ENCODE measurements around the gene CDK18.
A peak's percentile ranks its signal among the peaks of the same experiment; 100 is the strongest.

The CDK18 gene

DNA sequence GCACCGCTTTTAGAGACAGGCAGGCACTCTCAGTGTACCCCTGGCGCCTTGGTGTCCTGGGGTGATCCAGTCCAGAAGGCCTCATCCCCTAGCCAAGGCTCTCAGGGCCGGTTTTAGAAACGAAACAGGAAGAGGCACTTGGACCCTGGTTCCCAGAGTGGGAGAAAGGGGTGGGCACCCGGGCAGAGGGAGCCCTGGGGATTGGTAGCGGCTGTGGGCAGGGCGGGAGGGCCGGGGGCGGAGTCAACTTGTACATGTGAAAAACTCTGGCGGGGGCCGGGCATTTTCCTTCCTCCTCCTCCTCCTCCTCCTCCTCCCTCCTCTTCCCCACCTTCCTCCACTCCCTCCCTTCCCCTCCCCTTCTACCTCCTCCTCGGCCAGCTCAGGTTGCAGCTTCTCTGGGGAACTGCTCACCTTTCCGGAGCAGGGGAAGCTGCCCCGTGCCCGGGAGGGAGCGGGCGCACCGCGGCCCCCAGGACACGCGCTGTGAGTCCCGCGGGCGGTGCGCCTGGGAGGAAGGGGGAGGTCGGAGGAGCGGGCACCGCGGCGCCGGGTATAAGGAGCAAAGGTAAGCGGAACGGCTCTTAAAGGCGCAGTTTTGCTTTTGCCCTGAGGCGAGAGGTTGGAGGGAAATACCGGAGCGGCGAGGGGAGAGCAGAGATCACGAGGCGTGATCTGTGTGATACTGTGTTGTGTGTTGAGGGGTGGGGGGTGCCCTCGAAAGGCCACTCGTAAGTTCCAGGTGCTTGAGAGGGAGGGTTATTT lies at the start of gene CDK18:
TSS of gene CDK18 (plus strand) at position 359 of the 765 bp plus-strand sequence. CDS start 18,499 bp downstream, outside the sequence.
- peak within 1 kb of the TSS; percentile 43 for H3K4me3 ChIP-seq (ENCODE audit: low read depth, low read length)
- TF ChIP-seq, protein P1, sequence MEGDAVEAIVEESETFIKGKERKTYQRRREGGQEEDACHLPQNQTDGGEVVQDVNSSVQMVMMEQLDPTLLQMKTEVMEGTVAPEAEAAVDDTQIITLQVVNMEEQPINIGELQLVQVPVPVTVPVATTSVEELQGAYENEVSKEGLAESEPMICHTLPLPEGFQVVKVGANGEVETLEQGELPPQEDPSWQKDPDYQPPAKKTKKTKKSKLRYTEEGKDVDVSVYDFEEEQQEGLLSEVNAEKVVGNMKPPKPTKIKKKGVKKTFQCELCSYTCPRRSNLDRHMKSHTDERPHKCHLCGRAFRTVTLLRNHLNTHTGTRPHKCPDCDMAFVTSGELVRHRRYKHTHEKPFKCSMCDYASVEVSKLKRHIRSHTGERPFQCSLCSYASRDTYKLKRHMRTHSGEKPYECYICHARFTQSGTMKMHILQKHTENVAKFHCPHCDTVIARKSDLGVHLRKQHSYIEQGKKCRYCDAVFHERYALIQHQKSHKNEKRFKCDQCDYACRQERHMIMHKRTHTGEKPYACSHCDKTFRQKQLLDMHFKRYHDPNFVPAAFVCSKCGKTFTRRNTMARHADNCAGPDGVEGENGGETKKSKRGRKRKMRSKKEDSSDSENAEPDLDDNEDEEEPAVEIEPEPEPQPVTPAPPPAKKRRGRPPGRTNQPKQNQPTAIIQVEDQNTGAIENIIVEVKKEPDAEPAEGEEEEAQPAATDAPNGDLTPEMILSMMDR (IDR thresholded peaks at IDR 0.05; ENCODE audit: low read depth, low read length), result no peak

DNA sequence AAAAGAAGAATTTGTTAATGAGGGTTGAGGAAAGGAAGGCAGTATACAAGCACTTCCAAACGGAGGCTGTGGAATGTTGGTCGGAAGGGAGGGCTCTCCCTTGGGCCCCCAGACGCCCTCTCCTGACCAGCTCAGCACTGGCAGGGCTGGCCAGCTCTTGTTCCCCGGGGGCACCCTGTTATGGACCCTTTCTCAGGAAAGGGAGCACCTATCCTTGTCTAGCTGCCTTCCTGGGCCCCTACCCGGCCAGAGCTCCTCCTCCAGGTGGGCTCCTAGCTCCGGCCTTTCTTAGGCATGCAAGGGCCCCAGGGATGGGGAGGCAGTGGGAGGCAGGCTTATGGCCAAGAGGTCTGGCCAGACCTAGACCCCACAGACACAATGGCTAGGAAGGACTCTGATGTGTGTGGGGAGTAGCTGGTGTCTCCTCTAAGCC lies 49.5 kb upstream of the CDK18 start:
- TF ChIP-seq, protein P1 (IDR thresholded peaks at IDR 0.05; ENCODE audit: low read depth, low read length), result no peak

DNA sequence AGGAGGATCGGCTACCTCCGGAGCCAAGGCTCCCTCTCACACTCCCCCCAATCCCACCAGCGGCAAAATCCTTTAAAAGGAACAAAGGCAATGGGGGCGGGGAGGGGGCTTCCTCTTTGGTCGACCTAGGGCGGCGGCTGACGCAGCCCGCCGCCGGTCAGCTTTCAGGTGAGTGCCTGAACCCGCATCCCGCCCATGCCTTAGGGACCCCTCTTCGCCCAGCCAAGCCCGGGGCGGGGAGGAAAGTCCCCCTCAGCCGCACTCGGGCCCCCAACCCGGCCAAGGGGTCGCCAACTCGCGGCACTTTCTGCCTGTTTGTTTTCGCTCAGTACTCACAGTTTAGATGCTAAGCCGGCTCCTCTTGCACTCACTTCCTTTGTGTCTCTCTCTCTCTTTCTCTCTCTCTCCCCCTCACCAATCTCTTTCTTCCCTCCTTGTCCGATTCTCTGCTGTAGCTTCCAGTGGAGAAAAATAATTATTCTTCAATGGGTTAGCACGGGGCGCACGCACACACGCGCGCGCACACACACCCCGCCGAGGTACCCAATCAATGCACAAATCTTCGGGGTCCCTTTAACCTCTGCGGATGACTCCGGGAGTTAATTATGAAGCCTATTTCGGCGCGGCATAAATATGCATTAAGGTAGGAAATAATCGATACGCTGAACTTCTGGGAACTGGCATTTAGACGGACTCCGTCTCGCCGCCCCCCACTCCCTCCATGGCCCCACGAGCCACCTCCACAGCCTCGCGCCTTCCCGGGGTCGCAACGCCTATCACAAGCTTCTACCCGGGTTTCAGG lies 48.7 kb upstream of the CDK18 start, which contains the start of gene BLACAT1:
TSS of gene BLACAT1 (minus strand) at position 465 of the 802 bp plus-strand sequence.
- TF ChIP-seq, protein P1 (IDR thresholded peaks at IDR 0.05; ENCODE audit: low read depth, low read length), result no peak
- H3K4me3 ChIP-seq (ENCODE audit: low read depth, low read length), result no peak within 1 kb of the TSS

More for the DNA sequence above, 49.5 kb upstream of the CDK18 start:
- no peak overlapping the region for H3K4me3 ChIP-seq (ENCODE audit: low read depth, low read length)

DNA sequence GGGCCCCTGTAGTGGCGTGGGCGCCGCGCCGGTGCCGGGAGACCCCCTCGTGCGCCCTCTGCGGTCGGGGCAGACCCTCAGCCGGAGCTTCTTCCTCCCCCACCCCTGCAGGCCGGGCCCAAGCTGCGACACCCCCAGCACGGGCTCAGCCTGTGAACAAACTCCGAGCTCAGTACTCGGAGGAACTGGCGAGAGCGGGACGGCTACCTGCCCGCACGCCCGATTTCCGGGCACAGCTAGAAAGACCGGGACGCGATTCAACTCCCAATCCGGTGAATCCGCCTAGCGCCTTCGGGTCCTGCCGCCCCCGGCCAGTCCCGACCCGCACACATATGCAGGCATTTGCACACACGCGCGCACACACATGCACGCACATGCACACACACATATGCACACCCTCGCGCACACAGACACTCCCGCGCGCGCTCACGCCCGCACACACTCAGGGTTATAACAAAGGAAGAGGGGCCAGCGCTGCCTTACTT lies 48.0 kb upstream of the CDK18 start:
- no peak overlapping the region for H3K4me3 ChIP-seq (ENCODE audit: low read depth, low read length)

DNA sequence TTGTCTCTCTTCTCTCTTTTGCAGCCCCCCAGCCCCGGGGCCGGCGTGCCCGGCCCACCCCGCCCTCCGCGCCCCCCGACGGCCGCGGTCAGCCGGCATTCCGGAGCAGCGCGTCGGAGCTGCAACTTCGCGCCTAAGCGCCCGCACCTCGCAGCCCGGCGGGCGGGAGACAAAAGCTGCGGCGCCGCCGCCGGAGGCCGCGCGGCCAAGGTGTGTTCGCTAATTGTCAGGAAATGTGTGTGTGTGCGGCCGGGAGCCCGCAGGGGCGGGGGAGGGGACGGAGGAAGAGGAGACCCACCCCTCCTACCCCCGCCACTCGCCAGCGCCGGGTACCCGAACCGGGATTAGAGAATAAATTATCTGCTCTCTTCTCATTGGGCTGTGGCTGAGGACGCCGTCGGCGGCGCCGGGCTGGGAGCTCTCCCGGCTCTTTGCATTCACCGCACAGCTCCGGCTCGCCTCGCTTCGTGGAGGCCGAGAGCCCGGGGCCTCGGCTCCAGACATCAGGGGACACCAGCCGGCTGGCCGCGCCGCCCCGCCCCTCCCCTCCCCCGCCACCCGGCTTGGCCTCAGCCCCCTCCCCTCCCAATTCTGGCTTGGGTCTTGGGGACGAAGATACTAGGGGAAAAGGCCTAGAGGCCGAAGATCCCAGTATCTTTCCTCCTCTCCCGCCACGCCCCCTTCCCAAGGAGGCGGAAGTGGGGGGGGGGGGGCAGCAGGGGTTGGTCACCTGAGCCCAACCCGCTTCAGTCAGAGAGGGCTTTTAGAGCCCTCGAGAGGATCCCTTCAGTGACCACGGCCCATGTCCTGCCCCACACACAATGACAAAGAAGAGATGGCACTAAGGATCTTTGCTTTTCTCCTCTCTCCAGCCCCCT lies 47.4 kb upstream of the CDK18 start:
- TF ChIP-seq, protein P1 (IDR thresholded peaks at IDR 0.05; ENCODE audit: low read depth, low read length), result no peak
- no peak overlapping the region for H3K4me3 ChIP-seq (ENCODE audit: low read depth, low read length)

More for the DNA sequence above, 48.0 kb upstream of the CDK18 start:
- TF ChIP-seq, protein P1 (IDR thresholded peaks at IDR 0.05; ENCODE audit: low read depth, low read length), result no peak

DNA sequence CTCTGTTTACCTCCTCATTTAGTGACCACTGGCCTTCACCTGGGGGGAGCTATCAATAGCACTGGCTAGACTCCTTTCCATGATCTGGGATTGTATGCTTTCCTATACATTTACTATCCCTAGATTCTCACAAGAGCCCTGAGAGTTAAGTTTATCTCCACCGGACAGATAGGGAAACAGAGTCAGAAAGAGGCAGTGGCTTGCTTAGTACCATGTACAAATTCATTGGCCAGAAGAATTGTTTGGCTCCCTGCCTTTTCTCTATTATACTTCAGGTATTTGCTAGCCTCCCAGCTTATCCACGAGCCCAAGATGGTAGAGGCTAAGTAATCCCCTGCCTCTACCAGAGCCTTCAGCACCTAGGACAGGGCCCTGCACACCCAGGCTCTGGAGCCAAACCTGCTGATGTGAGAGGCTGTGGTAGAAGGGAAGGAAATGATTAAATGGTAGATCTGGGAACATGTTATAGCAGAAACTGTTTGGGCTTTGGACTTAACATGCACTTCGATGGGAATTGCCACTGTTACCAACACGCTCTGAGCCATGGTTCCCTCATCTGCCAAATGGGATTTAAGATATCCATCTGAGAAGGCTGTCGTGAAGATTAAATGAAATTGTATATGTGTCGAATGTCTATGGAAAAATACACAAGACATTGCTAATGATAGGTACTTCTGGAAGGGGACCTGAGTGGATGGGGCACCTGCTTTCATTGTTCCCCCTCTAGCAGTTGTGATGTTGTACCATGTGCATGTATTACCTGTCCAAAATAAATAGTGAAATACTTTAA lies 45.5 kb upstream of the CDK18 start:
- H3K4me3 ChIP-seq (ENCODE audit: low read depth, low read length), result no peak overlapping the region
- TF ChIP-seq, protein P1 (IDR thresholded peaks at IDR 0.05; ENCODE audit: low read depth, low read length), result no peak
